ENCODE measurements around the gene DCBLD1.

Gene DCBLD1

DNA sequence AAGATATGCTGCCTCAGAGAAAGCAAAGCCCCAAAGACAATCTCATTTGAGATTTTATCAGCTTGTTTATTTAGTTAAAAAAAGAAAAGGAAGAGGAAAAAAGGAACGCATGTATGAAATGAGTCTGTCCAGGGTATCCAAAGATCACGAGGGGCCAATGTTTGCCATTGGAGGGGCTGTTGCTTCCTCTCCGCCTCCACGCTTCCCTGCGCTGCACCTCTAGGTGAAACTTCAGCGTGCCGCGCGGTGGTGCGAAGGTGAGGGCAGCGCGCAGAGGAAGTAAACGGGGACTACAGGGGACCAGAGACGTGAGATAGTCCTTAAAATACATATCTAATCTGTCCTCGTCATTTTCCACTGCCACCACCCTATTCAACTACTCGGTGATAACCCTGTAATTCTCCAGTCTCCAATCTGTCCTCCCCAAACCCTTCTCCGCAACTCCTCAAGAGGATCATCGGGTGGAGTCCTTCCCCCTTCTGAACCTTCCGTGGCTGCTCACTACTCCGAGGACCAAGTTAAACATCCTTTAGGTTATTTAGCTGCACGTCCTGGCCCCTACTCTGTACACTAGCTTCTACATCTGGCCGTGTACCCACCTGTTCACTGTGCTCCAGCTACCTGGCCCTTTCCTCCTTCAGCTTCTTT, 1.1 kb upstream of the DCBLD1 start:
- no peak overlapping the region for H3K27ac ChIP-seq (ENCODE audit: extremely low read depth, low read depth, low read length)

DNA sequence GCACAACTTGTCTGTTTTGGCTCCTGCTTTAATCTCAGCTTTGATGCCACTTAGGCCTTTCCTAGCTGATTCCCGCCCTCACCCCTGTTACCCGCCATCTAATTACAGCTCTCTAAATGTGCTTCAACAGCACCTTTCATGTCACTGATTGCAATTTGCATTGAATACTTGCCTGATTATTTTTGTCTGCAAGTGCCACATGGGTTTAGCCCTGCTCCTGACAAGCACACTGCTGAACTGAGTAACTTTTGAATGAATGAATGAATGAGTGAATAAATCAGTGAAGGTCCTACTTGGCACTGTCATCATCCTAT, 591 bp upstream of the DCBLD1 start:
- no peak overlapping the region for H3K27ac ChIP-seq (ENCODE audit: extremely low read depth, low read depth, low read length)

More for the DNA sequence above, 1.1 kb upstream of the DCBLD1 start:
- Histone ChIP-seq H3K4me1 (ENCODE audit: control insufficient read depth, insufficient read depth, low read length) (no peaks in the 10 kb centered on the region), H3K4me3 (ENCODE audit: low read depth, low read length) (no peak overlapping the region), H3K9me3 (ENCODE audit: control insufficient read depth, insufficient read depth, low read depth, low read length) (no peaks in the 10 kb centered on the region), H3K36me3 (ENCODE audit: control insufficient read depth in 2 of 2, insufficient read depth in 1 of 2, low read length in 2 of 2) (peaks cover 0 to 2% of the 10 kb centered on the region in 2 experiments; a peak in 1 of 3 replicates)
- TF ChIP-seq ZBTB48 (tag by site-specific recombination; IDR thresholded peaks at IDR 0.05) (no peak), SCRT2 (tag by site-specific recombination; IDR thresholded peaks at IDR 0.05) (peak; percentile 64), ZNF48 (tag by site-specific recombination; IDR thresholded peaks at IDR 0.05) (no peak), HOXC10 (CRISPR knock-in tag; IDR thresholded peaks at IDR 0.05) (0 out of 2 replicates have a peak, but pooled peaks have one; percentile 24)
- POLR2A ChIA-PET, result interaction anchor here (0.6 kb wide), 1 partner anchor 29 kb away, joined by 6 read pairs; no protein-coding TSS in a partner anchor
- CTCF ChIA-PET, result interaction anchor here (0.5 to 5.9 kb wide), 9 partner anchors 13 to 830 kb away, joined by 3 to 42 read pairs (median 4); partner anchors contain the start of gene GOPC

DNA sequence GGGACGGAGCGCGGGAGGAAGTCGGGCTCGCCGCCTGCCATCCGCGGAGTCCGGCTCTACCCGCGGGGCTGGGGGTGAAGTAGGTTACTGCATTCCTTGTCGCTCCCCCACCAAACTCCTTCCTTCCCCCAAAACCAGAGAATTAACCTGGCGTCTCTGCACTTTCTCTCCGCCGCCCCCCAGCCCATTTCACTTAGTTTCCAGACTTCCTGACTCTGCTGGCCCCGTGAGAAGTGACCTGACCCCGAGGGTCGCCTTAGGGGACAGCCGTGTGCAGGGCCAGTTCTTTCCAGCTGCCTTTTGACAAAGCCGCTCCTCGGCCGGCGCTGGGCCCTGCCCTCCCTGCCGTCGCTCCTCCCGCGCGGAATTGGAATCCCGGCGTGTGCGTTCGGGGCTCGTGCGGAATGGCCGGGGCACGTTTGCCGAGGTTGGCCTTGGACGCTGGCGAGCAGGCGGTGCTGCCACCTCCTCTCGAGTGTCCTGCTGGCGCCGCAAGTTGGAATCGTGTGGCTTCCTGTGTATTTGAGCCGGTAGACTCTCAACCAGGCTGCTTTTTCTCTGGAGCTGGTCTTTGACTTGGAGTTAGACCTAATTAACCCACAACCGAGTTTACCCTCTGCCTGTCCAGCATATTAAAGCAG, 650 bp downstream of the DCBLD1 start:
- ChIA-PET POLR2A (interaction anchor here (0.5 to 3.4 kb wide), 7 partner anchors 11 to 269 kb away, joined by 3 to 22 read pairs (median 4); partner anchors contain the start of gene GOPC), CTCF (interaction anchor here (0.6 to 2.5 kb wide), 6 partner anchors 13 to 1282 kb away, joined by 3 to 13 read pairs (median 4); no protein-coding TSS in a partner anchor)
- H3K27ac ChIP-seq (ENCODE audit: extremely low read depth, low read depth, low read length), result peak overlapping the region; percentile 73
- H3K4me1 ChIP-seq (ENCODE audit: control insufficient read depth, insufficient read depth, low read length), result no peaks in the 10 kb centered on the region
- no peaks in the 10 kb centered on the region for H3K9me3 ChIP-seq (ENCODE audit: control insufficient read depth, insufficient read depth, low read depth, low read length)
- peaks cover 0 to 12% of the 10 kb centered on the region in 2 experiments; a peak in 1 of 3 replicates for H3K36me3 ChIP-seq (ENCODE audit: control insufficient read depth in 2 of 2, insufficient read depth in 1 of 2, low read length in 2 of 2)
- peak overlapping the region; percentile 85 for H3K4me3 ChIP-seq (ENCODE audit: low read depth, low read length)
- TF ChIP-seq GLIS1 (tag by site-specific recombination; IDR thresholded peaks at IDR 0.05) (no peak), ZNF660 (tag by site-specific recombination; IDR thresholded peaks at IDR 0.05) (no peak), ZNF354C (tag by site-specific recombination; IDR thresholded peaks at IDR 0.05; ENCODE audit: borderline replicate concordance, low read depth) (no peak), ZNF776 (tag by site-specific recombination; IDR thresholded peaks at IDR 0.05; ENCODE audit: borderline replicate concordance) (no peak), ZNF830 (tag by site-specific recombination; IDR thresholded peaks at IDR 0.05; ENCODE audit: low read depth) (no peak), ZNF324 (tag by site-specific recombination; IDR thresholded peaks at IDR 0.05) (no peak), ZNF48 (tag by site-specific recombination; IDR thresholded peaks at IDR 0.05) (no peak), ZNF560 (tag by site-specific recombination; IDR thresholded peaks at IDR 0.05; ENCODE audit: borderline replicate concordance) (no peak), ZNF555 (tag by site-specific recombination; conservative IDR thresholded peaks at IDR 0.05) (no peak), ZNF2 (tag by site-specific recombination; IDR thresholded peaks at IDR 0.05) (peak; percentile 75), PRDM1 (tag by site-specific recombination; IDR thresholded peaks at IDR 0.05) (peak; percentile 72), SETDB1 (IDR thresholded peaks at IDR 0.05; ENCODE audit: insufficient read length, low read length) (no peak), ZNF112 (tag by site-specific recombination; IDR thresholded peaks at IDR 0.05) (no peak), ZBTB1 (tag by site-specific recombination; IDR thresholded peaks at IDR 0.05) (no peak), ZNF10 (tag by site-specific recombination; IDR thresholded peaks at IDR 0.05) (no peak), ZFP3 (tag by site-specific recombination; IDR thresholded peaks at IDR 0.05; ENCODE audit: low read depth) (no peak), OSR2 (tag by site-specific recombination; IDR thresholded peaks at IDR 0.05) (no peak), ZNF184 (tag by site-specific recombination; IDR thresholded peaks at IDR 0.05) (no peak), ZNF155 (tag by site-specific recombination; IDR thresholded peaks at IDR 0.05) (no peak), SP3 (tag by site-specific recombination; IDR thresholded peaks at IDR 0.05) (peak; percentile 50)
- TF ChIP-seq, protein P1, sequence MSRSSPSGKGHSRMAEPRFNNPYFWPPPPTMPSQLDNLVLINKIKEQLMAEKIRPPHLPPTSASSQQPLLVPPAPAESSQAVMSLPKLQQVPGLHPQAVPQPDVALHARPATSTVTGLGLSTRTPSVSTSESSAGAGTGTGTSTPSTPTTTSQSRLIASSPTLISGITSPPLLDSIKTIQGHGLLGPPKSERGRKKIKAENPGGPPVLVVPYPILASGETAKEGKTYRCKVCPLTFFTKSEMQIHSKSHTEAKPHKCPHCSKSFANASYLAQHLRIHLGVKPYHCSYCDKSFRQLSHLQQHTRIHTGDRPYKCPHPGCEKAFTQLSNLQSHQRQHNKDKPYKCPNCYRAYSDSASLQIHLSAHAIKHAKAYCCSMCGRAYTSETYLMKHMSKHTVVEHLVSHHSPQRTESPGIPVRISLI (tag by site-specific recombination; IDR thresholded peaks at IDR 0.05), result no peak
- TF ChIP-seq, protein P2, sequence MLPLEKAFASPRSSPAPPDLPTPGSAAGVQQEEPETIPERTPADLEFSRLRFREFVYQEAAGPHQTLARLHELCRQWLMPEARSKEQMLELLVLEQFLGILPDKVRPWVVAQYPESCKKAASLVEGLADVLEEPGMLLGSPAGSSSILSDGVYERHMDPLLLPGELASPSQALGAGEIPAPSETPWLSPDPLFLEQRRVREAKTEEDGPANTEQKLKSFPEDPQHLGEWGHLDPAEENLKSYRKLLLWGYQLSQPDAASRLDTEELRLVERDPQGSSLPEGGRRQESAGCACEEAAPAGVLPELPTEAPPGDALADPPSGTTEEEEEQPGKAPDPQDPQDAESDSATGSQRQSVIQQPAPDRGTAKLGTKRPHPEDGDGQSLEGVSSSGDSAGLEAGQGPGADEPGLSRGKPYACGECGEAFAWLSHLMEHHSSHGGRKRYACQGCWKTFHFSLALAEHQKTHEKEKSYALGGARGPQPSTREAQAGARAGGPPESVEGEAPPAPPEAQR (tag by site-specific recombination; IDR thresholded peaks at IDR 0.05), result no peak
- TF ChIP-seq, protein P3, sequence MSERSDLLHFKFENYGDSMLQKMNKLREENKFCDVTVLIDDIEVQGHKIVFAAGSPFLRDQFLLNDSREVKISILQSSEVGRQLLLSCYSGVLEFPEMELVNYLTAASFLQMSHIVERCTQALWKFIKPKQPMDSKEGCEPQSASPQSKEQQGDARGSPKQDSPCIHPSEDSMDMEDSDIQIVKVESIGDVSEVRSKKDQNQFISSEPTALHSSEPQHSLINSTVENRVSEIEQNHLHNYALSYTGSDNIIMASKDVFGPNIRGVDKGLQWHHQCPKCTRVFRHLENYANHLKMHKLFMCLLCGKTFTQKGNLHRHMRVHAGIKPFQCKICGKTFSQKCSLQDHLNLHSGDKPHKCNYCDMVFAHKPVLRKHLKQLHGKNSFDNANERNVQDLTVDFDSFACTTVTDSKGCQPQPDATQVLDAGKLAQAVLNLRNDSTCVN (tag by site-specific recombination; optimal IDR thresholded peaks at IDR 0.05), result peak; percentile 76

More for the DNA sequence above, 591 bp upstream of the DCBLD1 start:
- ChIA-PET POLR2A (no interaction called here), CTCF (interaction anchor here (0.5 to 4.7 kb wide), 6 partner anchors 12 to 831 kb away, joined by 3 to 34 read pairs (median 4); no protein-coding TSS in a partner anchor)
- Histone ChIP-seq H3K36me3 (ENCODE audit: control insufficient read depth in 2 of 2, insufficient read depth in 1 of 2, low read length in 2 of 2) (peaks cover 0 to 7% of the 10 kb centered on the region in 2 experiments; a peak in 1 of 3 replicates), H3K4me1 (ENCODE audit: control insufficient read depth, insufficient read depth, low read length) (no peaks in the 10 kb centered on the region), H3K4me3 (ENCODE audit: low read depth, low read length) (peak overlapping the region; percentile 85), H3K9me3 (ENCODE audit: control insufficient read depth, insufficient read depth, low read depth, low read length) (no peaks in the 10 kb centered on the region)
- TF ChIP-seq SP7 (tag by site-specific recombination; IDR thresholded peaks at IDR 0.05), result peak; percentile 85
- TF ChIP-seq ZNF221 (tag by site-specific recombination; IDR thresholded peaks at IDR 0.05; ENCODE audit: borderline replicate concordance), result no peak
- no peak for TF ChIP-seq ZNF302 (tag by site-specific recombination; IDR thresholded peaks at IDR 0.05; ENCODE audit: low read depth)
